ENCODE results near the gene TCF19.
"Not testable (repeated sequence)": the region's sequence is repeated elsewhere in the genome, so short reads cannot be mapped to it uniquely, and the experiment has no call there.

The TCF19 gene

DNA sequence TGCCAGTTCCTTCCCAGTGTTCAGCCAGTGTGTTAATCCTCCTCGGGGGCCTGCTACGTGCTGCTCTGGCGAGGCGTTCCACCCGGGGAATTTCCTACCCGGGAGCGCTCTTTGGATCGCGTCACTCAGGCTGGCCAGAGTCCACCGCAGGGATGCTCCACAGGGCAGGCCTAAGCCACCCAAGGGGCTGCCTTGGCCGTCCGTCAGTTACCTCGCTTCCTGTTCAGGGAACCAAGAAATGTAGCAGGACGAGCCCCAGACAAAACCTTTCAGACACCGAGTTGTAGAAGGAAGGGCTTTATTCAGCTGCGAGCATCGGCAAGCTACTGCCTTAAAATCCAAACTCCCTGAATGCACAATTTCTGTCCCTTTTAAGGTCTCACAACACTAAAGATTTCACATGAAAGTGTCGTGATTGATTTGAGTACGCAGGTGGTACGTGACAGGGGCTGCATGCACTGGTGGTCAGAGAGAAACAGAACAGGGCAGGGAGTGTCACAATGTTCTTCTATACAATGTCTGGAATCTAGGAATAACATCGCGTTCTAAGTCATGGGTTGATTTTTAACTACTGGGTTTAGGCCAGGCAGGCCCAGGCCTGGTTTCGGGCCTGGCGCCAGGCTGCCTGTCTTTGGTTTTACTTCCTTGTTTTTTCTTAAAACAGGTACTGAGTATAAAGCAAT, 27.8 kb downstream of the TCF19 start:
- no peak for DNase-seq

DNA sequence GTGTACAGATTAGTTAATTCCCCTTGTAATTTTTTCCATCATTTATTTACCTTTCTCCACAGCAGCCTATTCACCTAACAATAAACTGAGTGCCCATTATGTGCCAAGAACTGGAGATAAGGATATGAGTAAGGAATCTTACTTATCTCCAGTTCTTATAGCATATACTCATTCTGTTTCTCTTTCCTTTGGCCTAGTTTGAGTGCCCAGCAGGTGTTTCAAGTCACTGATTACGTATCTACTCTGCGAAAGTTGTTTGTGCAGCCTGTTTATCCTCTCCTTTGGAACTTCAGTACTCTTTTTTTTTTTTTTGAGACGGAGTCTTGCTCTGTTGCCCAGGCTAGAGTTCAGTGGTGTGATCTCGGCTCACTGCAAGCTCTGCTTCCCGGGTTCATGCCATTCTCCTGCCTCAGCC, 29.4 kb downstream of the TCF19 start:
- no peak for DNase-seq

DNA sequence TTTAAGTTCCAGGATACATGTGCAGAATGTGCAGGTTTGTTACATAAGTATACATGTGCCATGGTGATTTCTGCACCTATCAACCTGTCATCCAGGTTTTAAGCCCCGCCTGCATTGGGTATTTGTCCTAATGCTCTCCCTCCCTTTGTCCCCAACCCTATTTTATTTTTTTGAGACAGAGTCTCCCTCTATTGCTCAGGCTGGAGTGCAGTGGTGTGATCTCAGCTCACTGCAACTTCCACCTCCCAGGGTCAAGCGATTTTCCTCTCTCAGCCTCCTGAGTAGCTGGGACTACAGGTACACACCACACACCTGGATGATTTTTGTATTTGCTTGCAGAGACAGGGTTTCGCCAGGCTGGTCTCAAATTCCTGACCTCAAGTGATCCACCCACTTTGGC, 30.8 kb downstream of the TCF19 start:
- not testable (repeated sequence) for DNase-seq

DNA sequence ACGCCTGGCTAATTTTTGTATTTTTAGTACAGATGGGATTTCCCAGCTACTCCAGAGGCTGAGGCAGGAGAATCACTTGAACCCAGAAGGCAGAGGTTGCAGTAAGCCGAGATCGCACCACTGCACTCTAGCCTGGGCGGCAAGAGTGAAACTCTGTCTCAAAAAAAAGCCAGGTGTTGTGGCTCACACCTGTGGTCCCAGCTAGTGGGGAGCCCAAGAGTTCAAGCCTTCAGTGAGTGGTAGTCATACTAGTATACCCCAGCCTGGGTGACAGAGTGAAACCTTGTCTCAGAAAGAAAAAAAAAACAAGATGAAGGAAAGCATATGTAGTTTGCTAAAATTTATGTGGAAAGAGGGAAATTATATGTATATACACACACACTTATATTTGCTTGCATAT, 32.1 kb downstream of the TCF19 start:
- DNase-seq = no peak

DNA sequence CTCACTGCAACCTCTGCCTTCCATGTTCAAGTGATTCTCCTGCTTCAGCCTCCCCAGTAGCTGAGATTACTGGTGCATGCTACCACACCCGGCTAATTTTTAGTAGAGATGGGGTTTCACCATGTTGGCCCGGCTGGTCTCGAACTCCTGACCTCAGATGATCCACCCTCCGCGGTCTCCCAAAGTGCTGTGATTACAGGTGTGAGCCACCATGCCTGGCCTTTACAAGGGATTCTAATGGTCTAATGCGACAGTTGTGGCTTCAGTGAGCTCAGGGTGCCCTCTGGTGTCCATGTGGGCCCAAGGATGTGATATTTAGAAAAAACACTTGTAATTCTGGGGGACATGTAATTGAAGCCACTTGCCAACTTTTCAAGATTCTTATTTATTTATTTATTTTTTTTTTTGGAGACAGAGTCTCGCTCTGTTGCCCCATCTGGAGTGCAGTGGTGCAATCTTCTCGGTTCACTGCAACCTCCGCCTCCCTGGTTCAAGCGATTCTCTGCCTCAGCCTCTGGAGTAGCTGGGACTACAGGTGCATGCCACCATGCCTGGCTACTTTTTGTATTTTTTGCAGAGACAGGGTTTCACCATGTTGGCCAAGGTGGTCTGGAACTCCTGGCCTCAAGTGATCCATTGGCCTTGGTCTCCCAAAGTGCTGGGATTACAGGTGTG, 34.2 kb downstream of the TCF19 start:
- peak; percentile 22 for DNase-seq

DNA sequence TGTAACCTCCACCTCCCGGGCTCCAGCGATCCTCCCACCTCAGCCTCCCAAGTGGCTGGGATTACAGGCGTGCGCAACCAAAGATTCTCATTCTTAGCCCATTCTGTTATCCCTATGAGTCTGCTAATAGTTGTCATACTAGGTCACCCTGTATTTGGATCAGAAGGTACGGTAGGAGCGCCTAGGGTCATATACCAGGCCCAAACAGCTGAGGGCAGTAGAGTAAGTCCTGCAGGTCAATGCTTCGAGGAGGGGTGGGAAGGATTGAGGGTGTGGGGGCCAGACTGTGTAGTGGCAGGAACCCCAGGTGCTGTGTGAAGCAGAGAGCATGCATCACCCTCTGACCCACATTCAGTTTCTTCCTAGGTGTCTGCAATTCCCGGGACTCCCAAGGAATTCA, 34.8 kb downstream of the TCF19 start:
- DNase-seq = no peak

DNA sequence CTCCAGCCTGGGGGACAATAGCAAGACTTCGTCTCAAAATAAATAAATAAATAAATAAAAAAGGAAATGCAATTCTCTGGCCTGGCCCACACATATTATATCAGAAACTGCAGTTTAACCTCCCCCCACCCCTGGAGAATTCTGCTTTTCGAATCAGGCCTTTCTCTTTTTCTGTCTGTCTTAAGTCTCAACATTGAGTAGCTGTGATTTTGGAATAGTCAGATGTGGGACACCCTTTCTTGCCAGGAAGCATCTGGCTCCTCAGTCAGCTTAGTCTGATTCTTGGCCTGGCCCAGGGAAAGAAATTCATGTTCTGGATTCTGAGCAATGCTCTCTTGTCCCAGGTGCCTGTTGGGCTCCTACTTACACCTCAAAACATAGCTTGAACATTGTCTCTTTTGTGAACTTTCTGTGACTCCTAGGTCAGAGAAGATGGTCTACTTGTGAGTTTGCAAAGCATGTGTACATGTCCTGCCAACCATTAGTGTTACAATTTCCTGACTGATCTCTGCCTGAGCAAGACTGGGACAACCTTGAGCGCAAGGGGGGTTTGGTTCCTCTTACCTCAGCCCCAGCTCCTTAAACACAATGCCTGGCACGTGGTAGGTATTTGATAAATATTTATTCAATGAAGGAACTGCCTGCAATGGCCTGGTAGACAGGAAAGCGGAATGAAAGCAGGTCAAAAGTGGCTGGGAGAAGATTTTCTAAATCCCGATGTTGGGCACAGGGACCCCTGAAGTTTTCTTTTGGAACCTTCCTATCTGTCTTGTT, 35.9 kb downstream of the TCF19 start:
- no peak for DNase-seq

DNA sequence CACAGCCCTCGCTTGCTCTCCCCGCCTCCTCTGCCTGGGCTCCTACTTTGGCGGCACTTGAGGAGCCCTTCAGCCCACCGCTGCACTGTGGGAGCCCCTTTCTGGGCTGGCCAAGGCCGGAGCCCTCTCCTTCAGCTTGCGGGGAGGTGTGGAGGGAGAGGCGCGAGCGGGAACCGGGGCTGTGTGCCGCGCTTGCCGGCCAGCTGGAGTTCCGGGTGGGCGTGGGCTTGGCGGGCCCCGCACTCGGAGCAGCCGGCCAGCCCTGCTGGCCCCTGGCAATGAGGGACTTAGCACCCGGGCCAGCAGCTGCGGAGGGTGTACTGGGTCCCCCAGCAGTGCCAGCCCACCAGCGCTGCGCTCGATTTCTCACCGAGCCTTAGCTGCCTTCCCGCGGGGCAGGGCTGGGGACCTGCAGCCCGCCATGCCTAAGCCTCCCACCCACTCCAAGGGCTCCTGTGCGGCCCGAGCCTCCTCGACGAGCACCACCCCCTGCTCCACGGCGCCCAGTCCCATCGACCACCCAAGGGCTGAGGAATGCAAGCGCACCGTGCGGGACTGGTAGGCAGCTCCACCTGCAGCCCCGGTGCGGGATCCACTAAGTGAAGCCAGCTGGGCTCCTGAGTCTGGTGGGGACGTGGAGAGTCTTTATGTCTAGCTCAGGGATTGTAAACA, 37.1 kb downstream of the TCF19 start:
- DNase-seq = not testable (repeated sequence)

DNA sequence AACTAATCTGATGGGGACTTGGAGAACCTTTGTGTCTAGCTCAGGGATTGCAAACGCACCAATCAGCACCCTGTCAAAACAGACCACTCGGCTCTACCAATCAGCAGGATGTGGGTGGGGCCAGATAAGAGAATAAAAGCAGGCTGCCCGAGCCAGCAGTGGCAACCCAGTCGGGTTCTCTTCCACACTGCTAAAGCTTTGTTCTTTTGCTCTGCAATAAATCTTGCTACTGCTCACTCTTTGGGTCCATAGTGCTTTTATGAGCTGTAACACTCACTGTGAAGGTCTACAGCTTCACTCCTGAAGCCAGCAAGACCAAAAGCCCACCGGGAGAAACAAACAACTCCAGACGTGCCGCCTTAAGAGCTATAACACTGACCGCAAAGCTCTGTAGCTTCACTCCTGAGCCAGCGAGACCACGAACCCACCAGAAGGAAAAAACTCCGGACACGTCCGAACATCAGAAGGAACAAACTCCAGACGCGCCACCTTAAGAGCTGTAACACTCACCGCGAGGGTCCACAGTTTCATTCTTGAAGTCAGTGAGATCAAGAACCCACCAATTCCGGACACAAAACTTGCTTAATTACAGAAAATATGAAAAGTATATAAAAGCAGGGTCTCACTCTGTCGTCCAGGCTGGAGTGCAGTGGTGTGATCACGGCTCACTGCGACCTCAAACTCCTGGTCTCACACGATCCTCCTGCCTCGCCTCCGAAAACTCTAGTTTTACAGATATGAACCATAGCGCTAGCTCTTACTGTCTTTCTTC, 38.0 kb downstream of the TCF19 start:
- DNase-seq = not testable (repeated sequence)

DNA sequence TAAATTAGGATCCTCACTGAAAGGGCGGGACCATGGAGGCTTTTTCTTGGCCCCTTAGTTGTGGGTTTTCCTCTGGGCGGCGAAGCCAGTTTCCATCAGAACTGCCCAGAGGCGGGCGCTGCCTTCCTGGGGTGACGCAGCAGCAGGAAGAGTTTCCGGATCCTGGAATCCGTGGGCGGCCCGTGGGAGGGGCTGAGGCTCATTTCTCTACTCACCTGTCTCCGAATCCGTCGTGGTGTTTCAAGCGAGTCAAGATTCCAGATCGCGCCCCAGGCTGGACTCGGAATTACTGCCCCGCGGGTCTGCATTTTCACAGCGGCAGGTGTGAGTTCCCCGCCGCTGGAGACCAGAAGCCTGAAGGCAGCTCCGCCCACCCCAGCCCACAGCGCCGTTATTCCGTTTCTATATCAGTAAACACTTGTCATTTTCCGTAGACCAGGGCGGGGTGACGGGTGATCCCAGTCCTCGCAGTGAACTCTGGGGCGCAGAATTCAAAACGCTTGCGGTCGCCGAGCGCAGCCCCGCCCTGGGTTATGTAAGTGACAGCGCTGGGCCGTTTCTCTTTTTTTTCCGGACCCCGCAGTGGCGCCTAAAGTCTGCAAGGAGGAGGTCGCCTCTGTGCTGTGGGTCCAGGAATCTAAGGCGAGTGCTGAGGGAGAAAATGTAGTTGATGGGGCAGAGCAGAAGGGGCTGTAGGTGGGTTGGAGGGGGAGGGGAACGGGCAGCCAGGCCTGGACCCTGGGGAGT, 39.3 kb downstream of the TCF19 start:
- peak; percentile 63 for DNase-seq

DNA sequence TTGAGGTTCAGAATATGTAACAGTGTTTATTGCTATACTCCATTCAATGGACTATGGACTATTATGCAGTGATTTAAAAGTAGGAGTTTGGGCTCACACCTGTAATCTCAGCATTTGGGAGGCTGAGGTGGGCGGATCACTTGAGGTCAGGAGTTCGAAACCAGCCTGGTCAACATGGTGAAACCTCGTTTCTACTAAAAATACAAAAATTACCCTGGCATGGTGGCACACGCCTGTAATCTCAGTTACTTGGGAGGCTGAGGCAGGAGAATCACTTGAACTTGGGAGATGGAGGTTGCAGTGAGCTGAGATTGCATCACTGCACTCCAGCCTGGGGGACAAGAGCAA, 40.7 kb downstream of the TCF19 start:
- DNase-seq = not testable (repeated sequence)

DNA sequence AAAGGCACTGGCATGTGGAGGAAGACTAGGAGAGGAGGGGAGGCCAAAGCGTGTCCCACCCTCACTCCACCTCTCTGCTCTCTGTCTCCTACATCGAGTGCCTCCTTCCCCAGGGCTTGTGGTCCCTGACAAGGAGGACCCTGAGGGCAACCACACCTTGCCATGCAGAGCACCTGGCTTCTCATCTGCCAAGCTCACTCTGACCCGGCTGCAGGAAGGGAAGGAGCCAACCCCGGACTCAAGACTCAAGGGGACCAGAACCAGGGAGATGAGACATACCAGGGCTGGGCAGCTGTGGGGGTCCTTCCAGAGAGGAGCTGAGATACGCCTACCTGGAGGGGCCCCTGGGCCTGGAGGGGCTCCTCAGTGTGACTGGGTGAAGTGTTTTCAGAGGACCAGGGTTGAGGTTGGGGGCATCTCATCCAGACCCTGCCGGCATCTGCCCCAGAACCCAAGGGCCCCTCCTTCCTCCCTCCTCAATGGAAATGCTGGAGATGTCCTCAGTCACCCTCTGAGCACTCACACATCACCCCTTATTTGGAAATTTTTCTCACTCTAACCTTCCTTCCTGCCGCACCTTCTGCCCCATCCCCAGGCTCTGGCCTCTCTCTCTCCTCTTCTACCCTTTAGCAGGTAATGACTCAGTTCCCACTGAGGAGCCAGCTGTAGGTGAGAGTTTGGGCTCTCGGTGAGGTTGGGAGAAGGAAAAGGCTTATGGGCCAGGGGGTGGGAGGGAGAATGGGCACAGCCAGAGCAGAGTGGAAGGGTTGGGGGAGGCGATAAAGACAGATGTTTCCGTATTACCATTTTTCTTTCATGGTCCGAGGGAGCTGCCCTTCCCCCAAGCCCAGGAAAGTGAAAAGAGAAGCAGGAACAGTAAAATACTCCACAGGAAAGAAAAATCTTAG, 44.1 kb downstream of the TCF19 start:
- DNase-seq = no peak

DNA sequence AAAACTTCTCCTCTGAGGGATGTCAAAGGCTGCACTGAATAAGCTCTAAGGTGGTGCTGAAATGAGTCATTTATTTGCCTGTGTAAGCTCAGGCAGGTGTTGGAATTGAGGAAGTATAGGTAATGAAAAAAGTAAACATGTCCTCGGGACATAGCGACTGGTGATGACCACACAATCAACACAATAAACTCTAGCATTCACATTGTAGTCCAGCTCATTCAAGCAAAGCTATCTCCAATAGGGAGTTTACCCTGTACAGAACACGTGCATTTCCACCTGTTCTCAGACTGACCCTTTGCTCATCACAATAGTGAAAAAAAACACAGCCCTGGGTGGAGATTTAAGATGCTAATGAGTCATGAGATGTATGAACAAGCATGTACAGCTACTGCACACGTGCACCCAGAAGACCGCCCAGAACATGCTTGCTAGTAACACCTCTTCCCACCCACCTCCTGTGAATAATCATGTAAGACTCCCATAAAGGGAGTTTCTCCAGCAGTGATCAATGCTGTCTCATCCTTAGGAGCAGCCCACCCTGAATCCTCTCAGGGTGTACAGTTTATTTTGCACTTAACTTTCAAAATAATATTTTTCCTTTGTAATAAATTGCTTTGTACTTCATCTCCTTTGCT, 45.1 kb downstream of the TCF19 start:
- no peak for DNase-seq

DNA sequence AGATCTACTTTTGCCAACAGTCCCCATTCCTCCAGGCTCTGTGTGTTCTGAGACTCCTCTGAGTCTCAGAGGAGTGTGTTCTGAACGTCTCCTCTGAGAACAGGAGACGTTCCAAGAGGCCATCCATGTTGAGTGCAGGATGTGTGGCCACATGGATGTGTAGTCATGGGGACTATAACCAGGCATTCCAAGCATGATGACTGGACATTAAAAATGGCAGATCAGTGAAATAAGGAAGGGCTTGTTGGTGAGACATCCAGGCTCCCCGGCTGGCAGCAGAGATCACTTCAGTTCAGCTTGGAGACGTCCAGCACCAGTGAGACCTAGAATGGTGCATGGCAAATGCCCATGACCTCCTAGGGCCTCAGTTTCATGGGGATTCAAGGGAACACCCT, 46.4 kb downstream of the TCF19 start:
- no peak for DNase-seq

DNA sequence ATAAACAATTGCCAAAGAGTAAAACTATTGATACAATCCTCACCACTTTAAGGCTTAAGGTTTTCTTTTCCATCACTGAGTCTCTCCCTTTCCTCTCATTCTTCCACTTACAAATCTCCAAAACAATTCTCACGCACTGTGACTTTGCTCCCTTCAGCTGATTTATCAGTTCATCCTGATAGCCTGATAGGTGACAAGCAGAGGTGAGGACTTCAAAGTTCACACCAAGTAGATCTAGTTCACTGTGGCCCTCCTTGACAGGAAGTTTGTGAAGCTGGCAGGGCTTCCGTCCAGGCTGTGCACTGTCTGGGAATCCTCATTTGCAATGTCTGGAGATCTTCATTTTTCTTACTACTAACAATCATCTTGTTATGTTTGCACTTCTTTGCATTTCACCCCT, 47.2 kb downstream of the TCF19 start:
- no peak for DNase-seq

DNA sequence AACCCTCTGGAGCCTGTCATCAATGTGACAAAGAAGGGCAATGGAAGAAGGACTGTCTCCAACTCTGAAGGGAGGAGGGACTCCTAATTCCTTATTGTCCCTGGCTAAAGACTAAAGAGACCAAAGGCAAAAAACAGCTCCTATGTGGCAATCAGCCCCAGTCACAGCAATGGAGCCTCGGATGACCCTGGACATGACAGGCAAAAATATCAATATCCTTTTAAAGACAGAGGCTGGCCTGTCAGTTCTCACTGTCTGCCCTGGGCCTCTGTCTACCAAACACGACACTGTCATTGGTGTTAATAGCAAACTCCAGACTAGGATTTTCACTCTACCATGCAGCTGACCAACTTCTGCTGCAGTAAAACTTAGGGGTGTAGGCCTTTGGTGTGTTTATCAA, 50.1 kb downstream of the TCF19 start:
- no peak for DNase-seq

DNA sequence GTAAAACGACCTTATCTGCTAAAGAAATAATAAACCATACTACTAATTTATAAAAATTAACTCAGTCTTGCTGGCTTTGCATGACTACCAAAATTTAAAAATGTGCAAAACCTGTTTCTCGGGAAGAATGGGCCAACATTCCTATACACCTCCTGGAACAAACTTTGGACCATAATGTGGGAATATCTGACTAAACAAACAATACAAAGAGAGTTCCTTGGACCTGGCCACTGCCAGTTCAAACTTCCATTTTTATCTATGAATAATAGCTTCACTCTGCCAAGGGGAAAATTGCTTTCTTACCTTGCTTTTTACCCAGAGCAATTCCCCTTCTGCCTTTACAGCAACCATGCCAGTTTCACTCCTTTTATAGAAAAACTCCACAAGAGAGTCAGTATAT, 50.7 kb downstream of the TCF19 start:
- no peak for DNase-seq

DNA sequence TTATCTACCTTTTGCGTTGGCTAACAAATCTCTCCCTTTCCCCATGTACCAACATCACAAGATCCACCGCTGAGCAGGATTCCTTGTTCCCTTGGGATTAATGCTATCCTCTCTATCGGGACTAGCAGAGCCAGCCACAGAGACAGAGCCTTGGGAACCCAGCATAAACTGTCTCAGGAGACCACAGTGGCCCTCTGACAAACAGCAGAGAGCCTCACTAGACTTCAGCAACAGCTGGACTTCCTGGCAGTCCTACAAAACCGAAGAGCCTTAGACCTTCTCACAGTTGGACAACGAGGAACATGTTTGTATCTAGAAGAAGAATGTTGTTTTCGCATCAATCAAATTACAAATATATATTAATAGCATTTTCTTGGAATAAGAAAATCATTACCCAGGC, 51.7 kb downstream of the TCF19 start:
- no peak for DNase-seq

DNA sequence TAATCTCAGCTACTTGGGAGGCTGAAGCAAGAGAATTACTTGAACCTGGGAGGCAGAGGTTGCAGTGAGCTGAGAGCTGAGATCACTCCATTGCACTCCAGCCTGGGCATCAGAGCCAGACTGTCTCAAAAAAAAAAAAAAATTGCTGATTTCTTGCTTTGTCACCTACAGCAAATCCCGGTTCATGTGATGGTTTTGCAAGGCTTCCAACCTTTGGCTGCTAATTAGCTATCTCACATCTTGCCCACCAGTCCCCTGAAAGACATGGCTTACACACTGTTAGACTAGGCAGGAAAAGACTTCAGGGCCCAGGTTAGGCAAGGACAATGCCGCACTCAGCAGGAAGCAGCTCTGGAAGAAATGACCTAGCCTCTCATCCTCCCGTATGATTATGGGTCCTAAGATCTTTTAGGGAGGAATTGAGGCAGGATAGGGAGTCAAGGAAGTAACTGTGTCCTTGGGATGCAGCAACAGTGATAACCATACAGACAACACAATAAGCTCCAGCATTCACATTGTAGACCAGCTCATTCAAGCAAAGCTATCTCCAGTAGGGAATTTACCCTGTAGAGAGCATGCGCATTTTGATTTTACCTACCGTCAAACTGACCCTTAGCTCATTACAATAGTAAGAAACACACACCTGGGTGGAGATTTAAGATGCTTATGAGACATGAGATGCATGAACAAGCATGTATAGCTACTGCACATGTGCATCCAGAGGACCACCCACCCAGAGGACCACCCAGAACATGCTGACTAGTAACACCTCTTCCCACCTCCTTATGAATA, 52.5 kb downstream of the TCF19 start:
- DNase-seq = no peak

Data from NCI-H1092 treated with DMSO at 0.1 percent for 48 hours (cell line).